HG03521 (cell line): Measurements from ENCODE around the gene KIF3A.

Experiments
- ATAC-seq: cut with Tn5 transposase; IDR thresholded peaks from one replicate; pipeline ENCODE4 v1.9.1; 2021; ENCODE audit warnings: mild to moderate bottlenecking, moderate library complexity; ENCODE audit not compliant: unreplicated experiment

Gene KIF3A

DNA sequence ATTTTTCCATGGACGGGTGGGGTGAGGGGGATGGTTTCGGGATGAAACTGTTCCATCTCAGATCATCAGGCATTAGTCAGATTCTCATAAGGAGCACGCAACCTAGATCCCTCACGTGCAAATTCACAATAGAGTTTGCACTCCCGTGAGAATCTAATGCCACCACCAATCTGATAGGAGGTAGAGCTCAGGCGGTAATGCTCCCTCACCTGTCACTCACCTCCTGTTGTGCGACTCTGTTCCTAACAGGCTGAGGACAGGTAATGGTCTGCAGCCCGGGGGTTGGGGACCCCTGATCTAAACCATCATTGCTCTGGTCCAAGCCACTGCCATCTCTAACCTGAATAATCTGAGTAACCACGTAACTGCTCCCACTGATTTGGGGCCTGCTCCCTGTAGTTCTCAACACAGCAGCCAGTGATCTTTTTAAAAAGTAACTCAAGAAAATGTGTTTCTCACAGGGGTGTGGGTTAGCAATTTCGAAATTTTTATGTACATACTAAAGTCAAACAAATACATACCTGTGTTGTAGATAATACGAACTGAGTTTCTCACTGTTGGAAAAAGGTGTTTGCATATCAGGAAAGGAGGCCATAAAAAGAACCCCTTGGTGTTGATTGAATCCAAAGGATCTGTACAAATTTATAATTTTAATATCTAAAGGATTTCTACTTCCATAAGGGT is 90.6 kb downstream of the KIF3A start:
- no peak for ATAC-seq

DNA sequence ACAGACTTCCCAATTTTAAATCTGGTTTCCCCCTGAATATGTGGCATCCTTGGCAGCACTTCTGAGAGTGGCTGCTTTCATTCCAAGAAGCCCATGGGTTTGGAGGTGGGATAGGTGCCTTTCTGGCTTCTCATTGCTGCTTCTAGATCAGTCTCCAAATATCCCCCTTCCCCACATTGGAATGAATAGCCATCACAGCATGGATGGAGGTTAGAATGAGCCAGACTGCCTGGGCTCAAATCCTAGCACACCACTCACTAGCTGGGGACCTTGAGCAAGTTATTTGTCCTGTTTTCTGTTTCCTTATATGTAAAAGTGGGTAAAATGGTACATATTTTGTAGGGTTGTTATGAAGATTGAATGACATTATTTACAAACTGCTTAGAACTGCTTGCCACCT is 93.2 kb downstream of the KIF3A start:
- no peak for ATAC-seq
